Stimulated activated naive CD8-positive, alpha-beta T cell treated with anti-CD3 and anti-CD28 coated beads, Interleukin-15, amount 100 ng/mL, for 72 hours (primary cell): ENCODE results near the gene PIAS1.

Source experiments
- ATAC-seq: fragments of 150-1000 bp; cut with Tn5 transposase; 2 replicates; pipeline ENCODE4 v1.10.0; 2021; ENCODE audit warnings: mild to moderate bottlenecking, moderate library complexity
- DNase-seq, 2 donors: peaks; one replicate each; pipeline ENCODE4 v3.0.0; 2021 to 2022
- H3K27ac Mint-ChIP-seq, 2 donors: one replicate each; pipeline ENCODE4 v1.8.0; 2022; ENCODE audit warnings: mild to moderate bottlenecking in 2 of 2, mixed read lengths in 2 of 2, moderate library complexity in 2 of 2
- H3K27me3 Mint-ChIP-seq: one replicate; pipeline ENCODE4 v1.8.0; 2022; ENCODE audit warnings: mixed read lengths
- H3K4me1 Mint-ChIP-seq: one replicate; pipeline ENCODE4 v1.8.0; 2022; ENCODE audit warnings: mild to moderate bottlenecking, mixed read lengths
- H3K4me3 Mint-ChIP-seq, 2 donors: one replicate each; pipeline ENCODE4 v1.8.0; 2022; ENCODE audit warnings: mild to moderate bottlenecking in 2 of 2, mixed read lengths in 2 of 2, moderate library complexity in 1 of 2
- H3K9me3 Mint-ChIP-seq, 2 donors: one replicate each; pipeline ENCODE4 v1.8.0; 2022; ENCODE audit warnings: mixed read lengths in 2 of 2

Gene PIAS1

GRCh38 chr15:68028137-68028887, 25.8 kb upstream of the PIAS1 start:
- Mint-ChIP-seq H3K27me3 (peaks cover 13% of the 10 kb centered on the region), H3K27ac (no peak overlapping the region), H3K4me1 (peaks cover 6% of the 10 kb centered on the region), H3K9me3 (no peaks in the 10 kb centered on the region), H3K4me3 (no peak overlapping the region)
- no peak for ATAC-seq
- DNase-seq, result no peak

DNA sequence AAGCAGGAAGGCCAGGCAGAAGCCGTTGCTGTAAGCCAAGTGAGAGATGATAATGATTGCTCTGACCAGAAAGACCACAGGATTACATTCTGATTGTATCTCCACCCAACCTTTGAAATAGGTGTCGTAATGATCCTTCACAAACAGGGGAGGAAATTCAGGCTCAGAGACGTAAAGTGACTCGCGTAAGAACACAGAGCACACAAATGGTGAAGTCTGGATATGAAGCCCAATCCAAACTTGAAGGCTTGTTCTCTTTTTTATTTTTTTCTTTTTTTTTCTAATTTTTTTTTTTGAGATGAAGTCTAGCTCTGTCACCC, 25.3 kb upstream of the PIAS1 start:
- Mint-ChIP-seq H3K4me3 (no peak overlapping the region), H3K4me1 (peaks cover 6% of the 10 kb centered on the region), H3K9me3 (no peaks in the 10 kb centered on the region), H3K27ac (no peak overlapping the region), H3K27me3 (peaks cover 18% of the 10 kb centered on the region)
- no peak for DNase-seq
- ATAC-seq, result no peak

GRCh38 chr15:68029959-68030358, 24.2 kb upstream of the PIAS1 start:
- peaks cover 6% of the 10 kb centered on the region for H3K4me1 Mint-ChIP-seq
- no peak overlapping the region for H3K4me3 Mint-ChIP-seq
- peaks cover 25% of the 10 kb centered on the region for H3K27me3 Mint-ChIP-seq
- ATAC-seq, result no peak
- no peak for DNase-seq
- no peak overlapping the region for H3K27ac Mint-ChIP-seq
- H3K9me3 Mint-ChIP-seq, result no peaks in the 10 kb centered on the region

GRCh38 chr15:68031404-68031803, 22.7 kb upstream of the PIAS1 start:
- Mint-ChIP-seq H3K4me3 (no peak overlapping the region), H3K9me3 (no peaks in the 10 kb centered on the region), H3K4me1 (peaks cover 1% of the 10 kb centered on the region), H3K27me3 (peaks cover 32% of the 10 kb centered on the region), H3K27ac (no peak overlapping the region)
- DNase-seq (no peak), ATAC-seq (no peak)

- Mint-ChIP-seq H3K4me1 (no peaks in the 10 kb centered on the region), H3K27me3 (peaks cover 45% of the 10 kb centered on the region), H3K9me3 (peaks cover 0 to 9% of the 10 kb centered on the region in 2 donors), H3K4me3 (no peak overlapping the region), H3K27ac (no peak overlapping the region)
- no peak for ATAC-seq
- no peak for DNase-seq
Observed at GRCh38 chr15:68032672-68033071, 21.4 kb upstream of the PIAS1 start.

DNA sequence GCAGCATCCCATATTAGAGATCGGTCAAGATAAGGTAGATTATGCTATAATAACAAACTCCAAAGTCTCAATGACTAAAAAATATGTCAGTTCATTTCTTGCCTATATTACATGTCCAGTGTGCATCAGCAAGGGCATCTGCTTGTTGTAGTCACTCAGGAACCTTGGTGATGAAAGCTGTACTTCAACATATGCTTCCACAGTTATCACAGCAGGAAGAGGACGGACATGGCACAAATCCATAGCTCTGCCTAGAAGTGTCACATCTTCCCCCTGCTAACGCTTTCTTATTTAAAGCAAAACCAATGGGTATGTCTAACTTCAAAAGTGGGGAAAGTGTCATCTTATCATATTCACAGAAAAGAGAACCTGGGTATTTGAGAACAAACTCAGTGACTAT, 20.0 kb upstream of the PIAS1 start:
- no peak overlapping the region for H3K27ac Mint-ChIP-seq
- no peak overlapping the region for H3K4me3 Mint-ChIP-seq
- DNase-seq (no peak), ATAC-seq (no peak)
- H3K9me3 Mint-ChIP-seq, result peaks cover 0 to 9% of the 10 kb centered on the region in 2 donors
- H3K4me1 Mint-ChIP-seq, result no peaks in the 10 kb centered on the region
- H3K27me3 Mint-ChIP-seq, result peaks cover 57% of the 10 kb centered on the region

GRCh38 chr15:68034719-68035293, 19.3 kb upstream of the PIAS1 start:
- H3K27me3 Mint-ChIP-seq, result peaks cover 63% of the 10 kb centered on the region
- no peaks in the 10 kb centered on the region for H3K4me1 Mint-ChIP-seq
- peaks cover 3 to 12% of the 10 kb centered on the region in 2 donors for H3K9me3 Mint-ChIP-seq
- DNase-seq (no peak), ATAC-seq (no peak)
- H3K4me3 Mint-ChIP-seq, result no peak overlapping the region
- no peak overlapping the region for H3K27ac Mint-ChIP-seq

DNA sequence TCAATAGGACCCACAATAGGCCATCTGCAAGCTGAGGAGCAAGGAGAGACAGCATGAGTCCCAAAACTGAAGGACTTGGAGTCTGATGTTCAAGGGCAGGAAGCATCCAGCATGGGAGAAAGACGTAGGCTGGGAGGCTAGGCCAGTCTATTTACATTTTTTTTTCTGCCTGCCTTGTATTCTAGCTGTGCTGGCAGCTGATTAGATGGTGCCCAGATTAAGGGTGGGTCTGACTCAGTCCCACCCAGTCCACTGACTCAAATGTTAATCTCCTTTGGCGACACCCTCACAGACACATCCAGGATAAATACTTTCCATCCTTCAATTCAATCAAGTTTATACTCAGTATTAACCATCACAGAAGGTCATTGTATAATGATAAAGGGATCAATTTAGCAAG, 15.9 kb upstream of the PIAS1 start:
- no peak overlapping the region for H3K4me3 Mint-ChIP-seq
- H3K27ac Mint-ChIP-seq, result no peak overlapping the region
- H3K9me3 Mint-ChIP-seq, result peaks cover 9 to 14% of the 10 kb centered on the region in 2 donors
- ATAC-seq (no peak), DNase-seq (no peak)
- peaks cover 62% of the 10 kb centered on the region for H3K27me3 Mint-ChIP-seq
- H3K4me1 Mint-ChIP-seq, result no peaks in the 10 kb centered on the region

- Mint-ChIP-seq H3K4me1 (no peaks in the 10 kb centered on the region), H3K9me3 (peaks cover 9 to 14% of the 10 kb centered on the region in 2 donors), H3K4me3 (no peak overlapping the region), H3K27ac (no peak overlapping the region), H3K27me3 (peaks cover 47% of the 10 kb centered on the region)
- no peak for DNase-seq
- no peak for ATAC-seq
Observed at GRCh38 chr15:68040144-68040543, 14.0 kb upstream of the PIAS1 start.

DNA sequence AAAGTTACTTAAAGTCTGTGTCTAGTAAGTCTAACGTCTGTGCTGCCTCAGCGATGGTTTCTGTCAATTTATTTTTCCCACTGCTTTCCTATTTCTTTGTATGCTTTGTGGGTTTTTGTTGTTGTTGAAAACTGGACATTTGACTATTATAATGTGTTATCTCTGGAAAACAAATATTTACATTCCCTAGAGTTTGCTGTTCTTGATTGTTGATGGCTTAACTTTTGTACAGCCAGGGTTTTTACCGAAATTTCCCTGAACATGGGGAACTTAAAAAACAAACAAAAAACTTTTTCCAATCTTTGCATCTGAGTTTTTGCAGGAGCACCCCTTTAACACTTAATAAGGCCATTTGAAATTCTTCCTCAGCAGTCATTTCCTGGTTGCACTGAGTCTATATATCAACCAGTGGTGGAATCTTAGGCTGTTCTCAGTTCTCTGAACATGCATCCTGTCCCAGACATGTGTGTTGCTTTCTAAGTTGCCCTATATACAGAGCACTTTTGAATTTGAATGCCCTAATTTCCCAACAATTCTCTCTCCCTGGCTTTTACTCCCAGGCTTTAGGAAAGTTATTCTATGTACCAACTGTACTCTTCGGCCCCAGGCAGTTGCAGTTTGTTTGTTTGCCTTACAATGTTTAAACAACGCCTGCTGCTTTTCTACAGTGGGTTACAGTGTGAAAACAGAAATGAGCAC, 11.8 kb upstream of the PIAS1 start:
- peaks cover 41% of the 10 kb centered on the region for H3K27me3 Mint-ChIP-seq
- H3K27ac Mint-ChIP-seq, result no peak overlapping the region
- ATAC-seq (no peak), DNase-seq (no peak)
- H3K4me1 Mint-ChIP-seq, result no peaks in the 10 kb centered on the region
- H3K4me3 Mint-ChIP-seq, result no peak overlapping the region
- H3K9me3 Mint-ChIP-seq, result peaks cover 7 to 15% of the 10 kb centered on the region in 2 donors

GRCh38 chr15:68042855-68043222, 11.3 kb upstream of the PIAS1 start:
- peaks cover 35% of the 10 kb centered on the region for H3K27me3 Mint-ChIP-seq
- ATAC-seq (no peak), DNase-seq (no peak)
- H3K9me3 Mint-ChIP-seq, result peaks cover 5 to 15% of the 10 kb centered on the region in 2 donors
- H3K4me1 Mint-ChIP-seq, result no peaks in the 10 kb centered on the region
- no peak overlapping the region for H3K27ac Mint-ChIP-seq
- H3K4me3 Mint-ChIP-seq, result no peak overlapping the region

DNA sequence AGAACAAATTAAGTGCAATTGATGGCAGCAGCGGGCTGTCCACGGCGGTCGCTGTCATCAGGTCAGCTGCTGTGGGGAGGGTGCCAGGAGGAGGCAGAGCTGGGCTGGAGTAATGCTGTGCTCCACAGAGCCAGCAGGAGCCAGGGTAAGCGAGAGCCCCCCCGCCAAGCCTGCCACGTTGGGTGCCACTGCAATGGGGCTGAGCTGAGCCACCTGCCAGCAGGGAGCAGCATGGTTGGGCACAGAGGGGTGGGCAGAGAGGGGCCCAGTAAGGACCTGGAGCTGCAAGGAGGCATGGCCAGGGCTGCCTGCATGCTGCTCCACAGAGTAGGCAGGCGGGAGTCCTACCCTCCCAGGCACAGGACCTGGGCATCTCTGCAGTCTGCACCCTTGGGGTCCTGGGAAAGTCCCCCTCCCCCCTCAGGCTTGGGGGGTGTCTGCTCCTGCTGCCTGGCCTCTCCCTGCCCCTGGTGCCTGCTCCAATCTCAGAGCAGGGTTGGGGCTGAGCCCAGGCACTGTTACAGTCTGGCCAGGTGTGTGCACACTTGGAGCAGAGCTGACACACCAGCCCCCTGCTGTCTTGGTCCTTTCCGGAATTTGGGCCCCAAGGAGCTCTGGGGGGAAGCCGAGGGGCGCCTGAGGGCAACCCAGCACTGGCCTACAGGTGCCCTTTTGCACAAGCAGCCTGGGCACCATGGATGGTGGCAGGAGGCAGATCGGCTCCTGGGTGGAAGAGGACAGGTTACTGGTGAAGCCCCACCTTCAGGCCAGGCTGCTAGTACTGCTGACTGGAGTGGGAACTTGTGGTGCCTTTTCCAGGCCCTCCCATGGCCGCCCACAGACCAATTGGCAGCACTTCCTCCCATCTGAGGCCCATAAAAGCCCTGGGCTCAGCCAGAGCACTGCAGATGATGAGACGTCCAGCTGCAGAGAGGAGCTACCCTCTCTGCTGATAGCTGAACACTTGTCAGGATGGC, 8.5 kb upstream of the PIAS1 start:
- DNase-seq, result no peak
- ATAC-seq, result no peak
- H3K4me1 Mint-ChIP-seq, result no peaks in the 10 kb centered on the region
- peaks cover 0 to 7% of the 10 kb centered on the region in 2 donors for H3K9me3 Mint-ChIP-seq
- no peak overlapping the region for H3K27ac Mint-ChIP-seq
- peaks cover 11% of the 10 kb centered on the region for H3K27me3 Mint-ChIP-seq
- no peak overlapping the region for H3K4me3 Mint-ChIP-seq

DNA sequence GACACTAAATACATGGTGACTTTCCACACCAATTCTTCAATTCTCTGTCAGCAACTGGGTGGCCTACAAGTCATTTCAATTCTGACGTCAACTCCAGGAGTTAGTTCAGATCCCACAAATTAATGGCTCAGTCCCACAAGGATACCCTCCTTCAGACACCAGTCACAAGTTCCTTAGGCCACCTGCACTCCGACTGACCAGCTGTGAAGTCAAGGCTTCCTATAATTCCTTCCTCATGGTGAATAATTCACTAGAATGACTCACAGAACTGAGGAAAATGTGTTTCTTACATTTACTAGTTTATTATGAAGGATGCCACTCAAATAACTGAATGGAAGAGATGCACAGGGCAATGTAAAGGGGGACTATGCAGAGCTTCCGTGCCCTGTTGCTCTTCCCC, 6.3 kb upstream of the PIAS1 start:
- Mint-ChIP-seq H3K4me3 (no peak overlapping the region), H3K27me3 (peaks cover 29% of the 10 kb centered on the region), H3K27ac (no peak overlapping the region), H3K4me1 (peaks cover 11% of the 10 kb centered on the region), H3K9me3 (peaks cover 0 to 7% of the 10 kb centered on the region in 2 donors)
- DNase-seq (no peak), ATAC-seq (no peak)

- peaks cover 29% of the 10 kb centered on the region for H3K4me1 Mint-ChIP-seq
- ATAC-seq, result no peak
- H3K4me3 Mint-ChIP-seq, result no peak overlapping the region
- H3K27ac Mint-ChIP-seq, result no peak overlapping the region
- no peak for DNase-seq
- H3K27me3 Mint-ChIP-seq, result peaks cover 32% of the 10 kb centered on the region
- H3K9me3 Mint-ChIP-seq, result peaks cover 0 to 7% of the 10 kb centered on the region in 2 donors
Observed at GRCh38 chr15:68051109-68051508, 3.0 kb upstream of the PIAS1 start.

- Mint-ChIP-seq H3K9me3 (no peaks in the 10 kb centered on the region), H3K27me3 (peaks cover 24% of the 10 kb centered on the region), H3K27ac (no peak overlapping the region), H3K4me3 (no peak overlapping the region), H3K4me1 (peaks cover 37% of the 10 kb centered on the region)
- DNase-seq (no peak), ATAC-seq (no peak)
Observed at GRCh38 chr15:68051907-68052306, 2.2 kb upstream of the PIAS1 start.
